SK-N-MC (cell line): Measurements from ENCODE around the gene TNFRSF8.

Experiments
- DNase-seq: peaks from one replicate; pipeline ENCODE4 v3.0.0-alpha.2; 2011; ENCODE audit warnings: low read depth, low spot score
- H3K27ac ChIP-seq: fragments of 200-600 bp; sonication (generic); 2 replicates; pipeline ENCODE4 v1.5.1; 2016; ENCODE audit warnings: mixed run types
- H3K36me3 ChIP-seq: fragments of 200-600 bp; sonication (generic); 2 replicates; pipeline ENCODE4 v1.6.1; 2017; ENCODE audit warnings: antibody characterized with exemption, low read length, mixed read lengths; ENCODE audit not compliant: insufficient read depth
- H3K4me3 ChIP-seq: fragments of 200-600 bp; sonication (generic); 2 replicates; pipeline ENCODE4 v1.5.1; 2016
- H3K9ac ChIP-seq: fragments of 200-600 bp; sonication (generic); 2 replicates; pipeline ENCODE4 v1.8.0; 2017; ENCODE audit warnings: mixed run types, mixed read lengths; ENCODE audit not compliant: insufficient read length
- H3K9me3 ChIP-seq: fragments of 200-600 bp; sonication (generic); 2 replicates; pipeline ENCODE4 v1.6.1; 2017; ENCODE audit warnings: low read depth, mild to moderate bottlenecking, antibody characterized with exemption, low read length, moderate library complexity, mixed read lengths
- EZH2 ChIP-seq: fragments of 200-600 bp; sonication (generic); IDR thresholded peaks from one replicate; pipeline ENCODE4 v1.6.1; 2017; ENCODE audit warnings: antibody characterized with exemption
- FOXP2 ChIP-seq: optimal IDR thresholded peaks from 2 replicates; pipeline ENCODE3; 2011; ENCODE audit warnings: mild to moderate bottlenecking, moderate library complexity; ENCODE audit not compliant: insufficient read depth; ENCODE audit errors: extremely low read length, control extremely low read depth
- POLR2AphosphoS5 ChIP-seq: IDR thresholded peaks from 2 replicates; pipeline ENCODE4 v1.6.1; 2012; ENCODE audit warnings: mild to moderate bottlenecking, low read depth, low read length, borderline replicate concordance

Gene TNFRSF8

GRCh38 chr1:12171206-12172041 is 108.3 kb downstream of the TNFRSF8 start:
- TF ChIP-seq POLR2AphosphoS5 = no peak
- TF ChIP-seq FOXP2 = no peak
- no peak for TF ChIP-seq EZH2
- DNase-seq = no peak
- no peaks in the 10 kb centered on the region for H3K36me3 ChIP-seq
- H3K27ac ChIP-seq = no peak overlapping the region
- H3K4me3 ChIP-seq = no peak overlapping the region
- no peaks in the 10 kb centered on the region for H3K9me3 ChIP-seq
- no peak overlapping the region for H3K9ac ChIP-seq

DNA sequence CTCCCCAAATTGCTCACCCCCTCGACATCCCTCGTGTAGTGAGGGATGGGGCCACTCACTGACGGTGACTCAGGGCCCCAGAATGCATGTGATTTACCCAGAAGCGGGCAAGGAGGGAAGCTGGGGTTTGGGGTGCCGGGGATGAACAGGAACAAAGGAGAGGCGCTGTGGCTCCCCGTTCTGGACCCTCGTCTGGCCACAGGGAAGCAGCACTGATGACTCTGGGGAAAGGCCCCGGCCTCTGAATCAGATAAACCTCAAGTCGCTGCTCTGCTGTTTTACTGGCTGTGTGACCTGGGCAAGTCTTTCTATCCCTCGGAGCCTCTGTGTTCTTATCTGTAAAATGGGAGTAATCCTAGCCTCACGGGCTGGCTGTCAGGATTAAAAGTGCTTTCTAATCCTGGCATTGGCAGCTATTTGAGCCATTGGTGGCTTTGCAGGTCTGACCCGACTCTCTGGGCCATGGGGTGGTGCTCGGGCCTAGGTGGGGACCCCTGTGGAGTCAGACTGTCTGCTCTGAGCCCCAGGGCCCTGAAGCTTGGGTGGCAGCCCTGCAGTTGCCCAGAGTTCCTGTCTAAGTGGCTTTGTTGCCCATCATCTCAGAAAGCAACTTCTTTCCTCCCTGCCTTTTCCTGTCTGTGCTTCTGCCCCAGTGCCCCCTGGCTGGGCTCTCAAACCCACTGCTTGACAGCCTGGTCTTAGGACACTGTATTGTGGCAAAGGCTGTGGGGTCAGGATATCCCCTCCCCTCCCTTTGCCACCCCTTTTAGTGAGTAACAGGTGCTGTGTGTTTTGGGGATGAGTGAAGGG is 109.1 kb downstream of the TNFRSF8 start:
- TF ChIP-seq EZH2 (no peak), FOXP2 (no peak), POLR2AphosphoS5 (no peak)
- no peaks in the 10 kb centered on the region for H3K36me3 ChIP-seq
- no peak overlapping the region for H3K9ac ChIP-seq
- no peak for DNase-seq
- no peak overlapping the region for H3K4me3 ChIP-seq
- no peak overlapping the region for H3K27ac ChIP-seq
- no peaks in the 10 kb centered on the region for H3K9me3 ChIP-seq

- no peak for DNase-seq
- Histone ChIP-seq H3K9me3 (no peaks in the 10 kb centered on the region), H3K36me3 (no peaks in the 10 kb centered on the region), H3K9ac (no peak overlapping the region), H3K27ac (no peak overlapping the region), H3K4me3 (no peak overlapping the region)
- TF ChIP-seq POLR2AphosphoS5 (no peak), EZH2 (no peak), FOXP2 (no peak)
Measured at GRCh38 chr1:12173041-12173509, 110.0 kb downstream of the TNFRSF8 start.

- no peak overlapping the region for H3K4me3 ChIP-seq
- no peaks in the 10 kb centered on the region for H3K36me3 ChIP-seq
- H3K27ac ChIP-seq = no peak overlapping the region
- no peaks in the 10 kb centered on the region for H3K9me3 ChIP-seq
- DNase-seq = no peak
- H3K9ac ChIP-seq = no peak overlapping the region
- no peak for TF ChIP-seq EZH2
- no peak for TF ChIP-seq FOXP2
- TF ChIP-seq POLR2AphosphoS5 = no peak
Measured at GRCh38 chr1:12173631-12174121, 110.6 kb downstream of the TNFRSF8 start.

DNA sequence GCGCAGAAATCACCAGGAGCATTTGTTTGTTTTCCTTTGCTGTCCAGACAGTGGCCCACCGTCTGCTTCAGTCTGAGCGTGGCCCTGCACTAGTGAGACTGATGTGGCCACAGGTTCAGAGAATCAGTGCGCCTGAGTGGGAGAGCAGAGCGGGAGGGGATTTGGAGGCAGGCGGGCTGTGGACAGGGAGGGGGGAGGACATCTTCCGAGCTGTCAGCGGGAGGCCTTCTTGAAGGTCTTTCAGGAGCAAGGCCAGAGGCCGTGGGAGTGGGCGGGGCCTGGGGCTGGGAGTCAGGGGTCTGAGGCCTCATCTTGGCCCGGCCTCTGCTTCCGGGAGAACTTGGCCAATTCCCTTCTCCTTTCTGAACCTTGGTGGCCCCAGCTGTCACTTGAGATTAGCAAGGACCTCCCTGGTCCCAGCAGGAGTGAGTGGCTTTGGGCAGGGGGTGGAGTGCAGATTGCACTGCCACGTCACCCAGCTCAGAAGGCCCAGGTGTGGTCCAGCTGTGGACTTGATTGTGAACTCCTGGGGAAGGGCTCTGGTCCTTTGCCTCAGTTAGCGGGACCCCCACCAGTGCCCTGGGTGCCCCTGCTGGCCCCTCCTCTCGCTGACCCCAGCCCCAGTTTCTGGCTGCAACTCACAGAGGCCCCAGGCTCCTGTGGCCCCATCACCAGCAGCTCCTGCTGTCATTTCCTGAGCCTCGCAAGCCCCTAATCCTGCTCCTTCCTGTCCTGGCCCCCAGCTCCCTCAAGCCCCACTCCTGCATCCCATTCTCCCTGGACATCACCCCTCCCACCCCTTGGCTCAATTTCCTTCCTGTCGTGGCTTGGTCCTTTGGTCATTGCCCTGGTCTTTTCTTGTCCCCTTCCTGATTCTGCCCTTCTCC is 112.1 kb downstream of the TNFRSF8 start:
- no peak for TF ChIP-seq FOXP2
- no peak for TF ChIP-seq EZH2
- no peak for TF ChIP-seq POLR2AphosphoS5
- Histone ChIP-seq H3K9me3 (no peaks in the 10 kb centered on the region), H3K27ac (no peak overlapping the region), H3K36me3 (no peaks in the 10 kb centered on the region), H3K9ac (no peak overlapping the region), H3K4me3 (no peak overlapping the region)
- DNase-seq = no peak

- no peak for DNase-seq
- Histone ChIP-seq H3K9ac (no peak overlapping the region), H3K9me3 (no peaks in the 10 kb centered on the region), H3K4me3 (no peak overlapping the region), H3K27ac (no peak overlapping the region), H3K36me3 (no peaks in the 10 kb centered on the region)
- TF ChIP-seq FOXP2 = no peak
- no peak for TF ChIP-seq POLR2AphosphoS5
- TF ChIP-seq EZH2 = no peak
Measured at GRCh38 chr1:12176298-12177118, 113.4 kb downstream of the TNFRSF8 start.
